22Rv1 (cell line): Measurements from ENCODE around the gene ANXA6.

Experiments
- CTCF ChIP-seq: fragments of 450-650 bp; IDR thresholded peaks from 2 replicates; pipeline ENCODE4 v1.5.1; 2017; ENCODE audit warnings: mild to moderate bottlenecking
- ZFX ChIP-seq: fragments of 450-650 bp; IDR thresholded peaks from 2 replicates; pipeline ENCODE4 v1.6.1; 2017; ENCODE audit warnings: antibody characterized with exemption, borderline replicate concordance

GRCh38 chr5:151115272-151115905, 42.2 kb downstream of the ANXA6 start:
- TF ChIP-seq CTCF (peak; percentile 96), ZFX (no peak)
